ENCODE data around the gene CD47. TPM values are rescaled to one million over a fixed set of nuclear protein-coding genes. Genes with fewer than 3 reads are reported as not detected.

CD47 gene
- total RNA-seq, 1 experiment from 2014 or later = 76.9 TPM

GRCh38 chr3:108134555-108134880, 43.7 kb upstream of the CD47 start:
- no peak overlapping the region for H3K4me3 ChIP-seq
- CTCF ChIA-PET = no interaction called here

GRCh38 chr3:108133858-108134554, 43.2 kb upstream of the CD47 start:
- no peak for DNase-seq
- Histone ChIP-seq H3K4me1 (replicated peaks; ENCODE audit: insufficient read depth) (peaks cover 46% of the 10 kb centered on the region), H3F3A (ENCODE audit: insufficient read depth, low read depth) (peaks cover 39% of the 10 kb centered on the region), H3K27me3 (ENCODE audit: insufficient read depth, low read depth) (no peaks in the 10 kb centered on the region), H3K4me2 (peak overlapping the region; percentile 72; the same call in 1 of the 2 replicates), H3K9me2 (ENCODE audit: insufficient read depth) (no peaks in the 10 kb centered on the region), H3K36me3 (ENCODE audit: low read depth) (no peaks in the 10 kb centered on the region), H2AFZ (no peak overlapping the region), H3K27ac (peak overlapping the region; percentile 84), H3K79me2 (ENCODE audit: low read depth) (no peaks in the 10 kb centered on the region), H3K4me3 (no peak overlapping the region), H4K20me1 (ENCODE audit: insufficient read depth) (no peaks in the 10 kb centered on the region), H3K9me3 (ENCODE audit: insufficient read depth, low read depth) (0 out of 2 replicates have a peak, but pooled peaks cover 10% of the 10 kb centered on the region)
- BruUV-seq (replicated peaks) = no TSS peak
- intact Hi-C loops (cut with micrococcal nuclease; ENCODE audit: unreplicated experiment) = loop anchor here (1.0 to 5.0 kb wide), 2 partner anchors 82 to 88 kb away; partner anchors contain the start of gene IFT57
- ChIA-PET CTCF (interaction anchor here (0.7 to 1.2 kb wide), 2 partner anchors 27 to 44 kb away, joined by 3 to 4 read pairs; no protein-coding TSS in a partner anchor), POLR2A (ENCODE audit: unreplicated experiment) (no interaction called here)
- no peak for TF ChIP-seq CTCF (conservative IDR thresholded peaks at IDR 0.05)
- TF ChIP-seq EZH2 (IDR thresholded peaks at IDR 0.05; ENCODE audit: low read depth) = no peak

More at GRCh38 chr3:108134555-108134880, 43.7 kb upstream of the CD47 start:
- Histone ChIP-seq H3K27ac (no peak overlapping the region), H3K4me2 (no peak overlapping the region), H3K36me3 (ENCODE audit: low read depth) (no peaks in the 10 kb centered on the region), H2AFZ (no peak overlapping the region), H3K79me2 (ENCODE audit: low read depth) (no peaks in the 10 kb centered on the region), H3K27me3 (ENCODE audit: insufficient read depth, low read depth) (no peaks in the 10 kb centered on the region), H4K20me1 (ENCODE audit: insufficient read depth) (no peaks in the 10 kb centered on the region), H3K9me2 (ENCODE audit: insufficient read depth) (no peaks in the 10 kb centered on the region), H3F3A (ENCODE audit: insufficient read depth, low read depth) (peaks cover 39% of the 10 kb centered on the region), H3K4me1 (replicated peaks; ENCODE audit: insufficient read depth) (peaks cover 46% of the 10 kb centered on the region), H3K9me3 (ENCODE audit: insufficient read depth, low read depth) (0 out of 2 replicates have a peak, but pooled peaks cover 10% of the 10 kb centered on the region)
- intact Hi-C loops (cut with micrococcal nuclease; ENCODE audit: unreplicated experiment) = loop anchor here (5.0 kb wide), 1 partner anchor 82 kb away; no protein-coding TSS in a partner anchor
- no peak for DNase-seq
- BruUV-seq (replicated peaks) = no TSS peak
- TF ChIP-seq CTCF (conservative IDR thresholded peaks at IDR 0.05) = no peak
- no peak for TF ChIP-seq EZH2 (IDR thresholded peaks at IDR 0.05; ENCODE audit: low read depth)
- POLR2A ChIA-PET (ENCODE audit: unreplicated experiment) = interaction anchor here (0.7 kb wide), 1 partner anchor 921 kb away, joined by 3 read pairs; no protein-coding TSS in a partner anchor

GRCh38 chr3:108133048-108133369, 42.2 kb upstream of the CD47 start:
- TF ChIP-seq EZH2 (IDR thresholded peaks at IDR 0.05; ENCODE audit: low read depth) (no peak), CTCF (conservative IDR thresholded peaks at IDR 0.05) (no peak)
- H3K4me2 ChIP-seq = peak overlapping the region; percentile 72
- H3K4me3 ChIP-seq = peak overlapping the region; percentile 26
- ChIA-PET POLR2A (ENCODE audit: unreplicated experiment) (interaction anchor here (0.6 to 0.7 kb wide), 2 partner anchors 54 to 573 kb away, joined by 3 to 5 read pairs; no protein-coding TSS in a partner anchor), CTCF (interaction anchor here (0.6 to 1.2 kb wide), 2 partner anchors 43 to 124 kb away, joined by 3 to 4 read pairs; no protein-coding TSS in a partner anchor)
- peak overlapping the region; percentile 84 for H3K27ac ChIP-seq
- H2AFZ ChIP-seq = no peak overlapping the region
- no peaks in the 10 kb centered on the region for H4K20me1 ChIP-seq (ENCODE audit: insufficient read depth)
- no peaks in the 10 kb centered on the region for H3K36me3 ChIP-seq (ENCODE audit: low read depth)
- H3K27me3 ChIP-seq (ENCODE audit: insufficient read depth, low read depth) = no peaks in the 10 kb centered on the region
- DNase-seq = no peak
- no peaks in the 10 kb centered on the region for H3K9me2 ChIP-seq (ENCODE audit: insufficient read depth)
- no peaks in the 10 kb centered on the region for H3K79me2 ChIP-seq (ENCODE audit: low read depth)
- peaks cover 46% of the 10 kb centered on the region for H3K4me1 ChIP-seq (replicated peaks; ENCODE audit: insufficient read depth)
- H3K9me3 ChIP-seq (ENCODE audit: insufficient read depth, low read depth) = 0 out of 2 replicates have a peak, but pooled peaks cover 10% of the 10 kb centered on the region
- peaks cover 39% of the 10 kb centered on the region for H3F3A ChIP-seq (ENCODE audit: insufficient read depth, low read depth)
- intact Hi-C loops (cut with micrococcal nuclease; ENCODE audit: unreplicated experiment) = loop anchor here (1.0 to 5.0 kb wide), 2 partner anchors 81 to 89 kb away; partner anchors contain the start of gene IFT57
- TSS peak; percentile 26 for BruUV-seq (replicated peaks)
